DOHH2 (cell line): Measurements from ENCODE around the gene CCSER2.
"Not testable (repeated sequence)": the region's sequence is repeated elsewhere in the genome, so short reads cannot be mapped to it uniquely, and the experiment has no call there.

ENCODE experiments used
- H3F3A ChIP-seq: fragments of 200-600 bp; sonication (generic), shearing (Covaris generic); 2 replicates; pipeline ENCODE4 v1.6.0; 2016; ENCODE audit warnings: antibody characterized with exemption, mild to moderate bottlenecking; ENCODE audit not compliant: control insufficient read depth, insufficient read depth
- H3K27ac ChIP-seq: fragments of 200-600 bp; sonication (generic); 2 replicates; pipeline ENCODE4 v1.5.1; 2014; ENCODE audit warnings: low read depth, mild to moderate bottlenecking, low read length, moderate library complexity
- H3K27me3 ChIP-seq: fragments of 200-600 bp; sonication (generic); 2 replicates; pipeline ENCODE4 v1.6.1; 2014; ENCODE audit warnings: mild to moderate bottlenecking, low read length, mixed read lengths; ENCODE audit not compliant: control insufficient read depth
- H3K36me3 ChIP-seq: fragments of 200-600 bp; sonication (generic); 2 replicates; pipeline ENCODE4 v1.6.1; 2014; ENCODE audit warnings: mild to moderate bottlenecking, low read length, moderate library complexity, mixed read lengths; ENCODE audit not compliant: control insufficient read depth
- H3K4me1 ChIP-seq: fragments of 200-600 bp; sonication (generic); 2 replicates; pipeline ENCODE4 v1.6.1; 2014; ENCODE audit warnings: mild to moderate bottlenecking, low read length, mixed read lengths; ENCODE audit not compliant: control insufficient read depth
- H3K4me2 ChIP-seq: fragments of 200-600 bp; sonication (generic); 2 replicates; pipeline ENCODE4 v1.6.0; 2014; ENCODE audit warnings: mild to moderate bottlenecking, low read length, moderate library complexity
- H3K4me3 ChIP-seq: fragments of 200-600 bp; sonication (generic); 2 replicates; pipeline ENCODE4 v1.5.1; 2014; ENCODE audit warnings: mild to moderate bottlenecking, low read length, mixed read lengths
- H3K79me2 ChIP-seq: fragments of 200-600 bp; sonication (generic); 2 replicates; pipeline ENCODE4 v1.6.1; 2014; ENCODE audit warnings: mild to moderate bottlenecking, low read length, mixed read lengths; ENCODE audit not compliant: control insufficient read depth
- H3K9me2 ChIP-seq: fragments of 200-600 bp; sonication (generic); replicated peaks from 2 replicates; pipeline ENCODE4 v1.6.1; 2014; ENCODE audit warnings: mild to moderate bottlenecking, low read length, mixed read lengths; ENCODE audit not compliant: control insufficient read depth
- H3K9me3 ChIP-seq: fragments of 200-600 bp; sonication (generic); 2 replicates; pipeline ENCODE4 v1.6.1; 2014; ENCODE audit warnings: antibody characterized with exemption, low read length, mixed read lengths; ENCODE audit not compliant: control insufficient read depth, insufficient read depth
- H4K20me1 ChIP-seq: fragments of 200-600 bp; sonication (generic); 2 replicates; pipeline ENCODE4 v1.6.0; 2014; ENCODE audit warnings: low read depth, mild to moderate bottlenecking, antibody characterized with exemption, low read length, moderate library complexity; ENCODE audit not compliant: control insufficient read depth, insufficient read depth
- CTCF ChIP-seq: fragments of 200-600 bp; sonication (generic); IDR thresholded peaks from one replicate; pipeline ENCODE4 v1.5.1; 2014; ENCODE audit warnings: antibody characterized with exemption, mild to moderate bottlenecking, low read depth, low read length; ENCODE audit not compliant: poor library complexity, severe bottlenecking
- EZH2phosphoT487 ChIP-seq: fragments of 200-600 bp; sonication (generic); IDR thresholded peaks from 2 replicates; pipeline ENCODE4 v1.6.1; 2017; ENCODE audit warnings: borderline replicate concordance, mild to moderate bottlenecking, antibody characterized with exemption, low read length, moderate library complexity, mixed read lengths

CCSER2 gene

GRCh38 chr10:84494849-84495180, 166.4 kb downstream of the CCSER2 start:
- Histone ChIP-seq H3K9me3 (no peaks in the 10 kb centered on the region), H3K4me3 (no peak overlapping the region), H3K79me2 (no peaks in the 10 kb centered on the region), H3K27ac (no peak overlapping the region), H3K9me2 (no peaks in the 10 kb centered on the region), H3F3A (no peaks in the 10 kb centered on the region), H3K27me3 (no peaks in the 10 kb centered on the region), H3K4me1 (no peaks in the 10 kb centered on the region), H4K20me1 (no peaks in the 10 kb centered on the region), H3K36me3 (no peaks in the 10 kb centered on the region), H3K4me2 (no peak overlapping the region)
- no peak for TF ChIP-seq CTCF
- no peak for TF ChIP-seq EZH2phosphoT487

- TF ChIP-seq EZH2phosphoT487 (no peak), CTCF (no peak)
- Histone ChIP-seq H3K9me3 (no peaks in the 10 kb centered on the region), H3K9me2 (no peaks in the 10 kb centered on the region), H3K27me3 (no peaks in the 10 kb centered on the region), H3K4me1 (no peaks in the 10 kb centered on the region), H3K36me3 (no peaks in the 10 kb centered on the region), H3K4me2 (no peak overlapping the region), H3K27ac (no peak overlapping the region), H3F3A (no peaks in the 10 kb centered on the region), H3K79me2 (no peaks in the 10 kb centered on the region), H4K20me1 (no peaks in the 10 kb centered on the region), H3K4me3 (no peak overlapping the region)
Observed at GRCh38 chr10:84497978-84498377, 169.6 kb downstream of the CCSER2 start.

- H3K27me3 ChIP-seq, H3K4me1 ChIP-seq, H3K9me3 ChIP-seq: not testable (repeated sequence)
Observed at GRCh38 chr10:84499039-84499438, 170.7 kb downstream of the CCSER2 start.

GRCh38 chr10:84499846-84500245, 171.5 kb downstream of the CCSER2 start:
- no peak overlapping the region for H3K4me2 ChIP-seq
- H3K4me3 ChIP-seq = no peak overlapping the region
- TF ChIP-seq CTCF (no peak), EZH2phosphoT487 (no peak)
- no peak overlapping the region for H3K27ac ChIP-seq
- no peaks in the 10 kb centered on the region for H3F3A ChIP-seq
- no peaks in the 10 kb centered on the region for H3K36me3 ChIP-seq
- no peaks in the 10 kb centered on the region for H4K20me1 ChIP-seq
- H3K9me3 ChIP-seq = no peaks in the 10 kb centered on the region
- H3K9me2 ChIP-seq = no peaks in the 10 kb centered on the region
- H3K4me1 ChIP-seq = no peaks in the 10 kb centered on the region
- no peaks in the 10 kb centered on the region for H3K27me3 ChIP-seq
- H3K79me2 ChIP-seq = no peaks in the 10 kb centered on the region

More at GRCh38 chr10:84499039-84499438, 170.7 kb downstream of the CCSER2 start:
- not testable (repeated sequence) for H3F3A ChIP-seq, H3K4me2 ChIP-seq, H4K20me1 ChIP-seq, H3K36me3 ChIP-seq, H3K4me3 ChIP-seq, H3K79me2 ChIP-seq, H3K9me2 ChIP-seq, H3K27ac ChIP-seq
